Stimulated activated memory B cell treated with anti-CD40 and anti-IgM and Interleukin-4, amounts not matched to agents 10 μg/mL and 1 μg/mL and 100 μg/mL, for 72 hours (primary cell): Measurements from ENCODE around the gene VIPR2.

ENCODE experiments used
- ATAC-seq: fragments of 150-1000 bp; cut with Tn5 transposase; 2 replicates; pipeline ENCODE4 v1.10.0; 2021
- H3K27ac Mint-ChIP-seq: one replicate; pipeline ENCODE4 v1.8.0; 2022; ENCODE audit warnings: mild to moderate bottlenecking, mixed read lengths
- H3K27me3 Mint-ChIP-seq: one replicate; pipeline ENCODE4 v1.8.0; 2022; ENCODE audit warnings: mixed read lengths
- H3K36me3 Mint-ChIP-seq: one replicate; pipeline ENCODE4 v1.8.0; 2022; ENCODE audit warnings: mixed read lengths
- H3K4me1 Mint-ChIP-seq: one replicate; pipeline ENCODE4 v1.8.0; 2022; ENCODE audit warnings: mixed read lengths
- H3K4me3 Mint-ChIP-seq: one replicate; pipeline ENCODE4 v1.8.0; 2022; ENCODE audit warnings: mild to moderate bottlenecking, moderate library complexity, mixed read lengths
- H3K9me3 Mint-ChIP-seq: one replicate; pipeline ENCODE4 v1.8.0; 2022; ENCODE audit warnings: mixed read lengths

The VIPR2 gene

GRCh38 chr7:159027056-159027788 lies 117.4 kb downstream of the VIPR2 start:
- Mint-ChIP-seq H3K36me3 (no peaks in the 10 kb centered on the region), H3K9me3 (no peaks in the 10 kb centered on the region), H3K4me1 (peaks cover 8% of the 10 kb centered on the region), H3K27ac (no peak overlapping the region), H3K4me3 (no peak overlapping the region), H3K27me3 (peaks cover 60% of the 10 kb centered on the region)
- ATAC-seq, result no peak

GRCh38 chr7:159026271-159027055 lies 118.2 kb downstream of the VIPR2 start:
- H3K9me3 Mint-ChIP-seq, result no peaks in the 10 kb centered on the region
- no peak overlapping the region for H3K4me3 Mint-ChIP-seq
- H3K36me3 Mint-ChIP-seq, result no peaks in the 10 kb centered on the region
- ATAC-seq, result no peak
- peaks cover 53% of the 10 kb centered on the region for H3K27me3 Mint-ChIP-seq
- H3K27ac Mint-ChIP-seq, result no peak overlapping the region
- peaks cover 8% of the 10 kb centered on the region for H3K4me1 Mint-ChIP-seq

GRCh38 chr7:159025161-159025779 lies 119.4 kb downstream of the VIPR2 start:
- no peak for ATAC-seq
- H3K27ac Mint-ChIP-seq, result no peak overlapping the region
- H3K27me3 Mint-ChIP-seq, result peaks cover 41% of the 10 kb centered on the region
- no peaks in the 10 kb centered on the region for H3K36me3 Mint-ChIP-seq
- H3K4me3 Mint-ChIP-seq, result no peak overlapping the region
- peaks cover 2% of the 10 kb centered on the region for H3K9me3 Mint-ChIP-seq
- H3K4me1 Mint-ChIP-seq, result no peaks in the 10 kb centered on the region

GRCh38 chr7:159024280-159024951 lies 120.3 kb downstream of the VIPR2 start:
- Mint-ChIP-seq H3K36me3 (no peaks in the 10 kb centered on the region), H3K27ac (no peak overlapping the region), H3K4me1 (no peaks in the 10 kb centered on the region), H3K27me3 (peaks cover 32% of the 10 kb centered on the region), H3K4me3 (no peak overlapping the region), H3K9me3 (peaks cover 3% of the 10 kb centered on the region)
- no peak for ATAC-seq

- H3K36me3 Mint-ChIP-seq, result no peaks in the 10 kb centered on the region
- no peak overlapping the region for H3K27ac Mint-ChIP-seq
- H3K4me3 Mint-ChIP-seq, result no peak overlapping the region
- peaks cover 26% of the 10 kb centered on the region for H3K27me3 Mint-ChIP-seq
- ATAC-seq, result no peak
- H3K4me1 Mint-ChIP-seq, result no peaks in the 10 kb centered on the region
- H3K9me3 Mint-ChIP-seq, result peaks cover 4% of the 10 kb centered on the region
These were observed 120.9 kb downstream of the VIPR2 start for GRCh38 chr7:159023746-159024145.

DNA sequence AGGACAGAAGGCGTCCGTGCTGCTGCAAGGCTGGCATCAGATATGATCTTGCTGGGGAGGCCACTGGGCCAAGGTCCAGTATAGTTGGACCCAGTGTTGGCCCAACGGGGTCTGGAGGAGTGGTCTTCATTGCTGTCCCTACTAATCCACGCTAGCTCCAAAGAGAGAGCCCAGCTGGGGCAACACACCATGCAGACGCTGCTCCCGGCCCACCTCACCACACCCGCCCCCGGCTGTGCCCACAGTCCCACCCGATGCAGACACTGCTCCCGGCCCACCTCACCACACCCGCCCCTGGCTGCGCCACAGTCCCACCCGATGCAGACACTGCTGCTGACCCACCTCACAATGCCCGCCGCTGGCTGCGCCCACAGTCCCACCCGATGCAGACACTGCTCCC lies 121.5 kb downstream of the VIPR2 start:
- H3K27ac Mint-ChIP-seq, result no peak overlapping the region
- no peaks in the 10 kb centered on the region for H3K36me3 Mint-ChIP-seq
- peaks cover 20% of the 10 kb centered on the region for H3K27me3 Mint-ChIP-seq
- ATAC-seq, result no peak
- H3K4me1 Mint-ChIP-seq, result no peaks in the 10 kb centered on the region
- peaks cover 10% of the 10 kb centered on the region for H3K9me3 Mint-ChIP-seq
- no peak overlapping the region for H3K4me3 Mint-ChIP-seq

DNA sequence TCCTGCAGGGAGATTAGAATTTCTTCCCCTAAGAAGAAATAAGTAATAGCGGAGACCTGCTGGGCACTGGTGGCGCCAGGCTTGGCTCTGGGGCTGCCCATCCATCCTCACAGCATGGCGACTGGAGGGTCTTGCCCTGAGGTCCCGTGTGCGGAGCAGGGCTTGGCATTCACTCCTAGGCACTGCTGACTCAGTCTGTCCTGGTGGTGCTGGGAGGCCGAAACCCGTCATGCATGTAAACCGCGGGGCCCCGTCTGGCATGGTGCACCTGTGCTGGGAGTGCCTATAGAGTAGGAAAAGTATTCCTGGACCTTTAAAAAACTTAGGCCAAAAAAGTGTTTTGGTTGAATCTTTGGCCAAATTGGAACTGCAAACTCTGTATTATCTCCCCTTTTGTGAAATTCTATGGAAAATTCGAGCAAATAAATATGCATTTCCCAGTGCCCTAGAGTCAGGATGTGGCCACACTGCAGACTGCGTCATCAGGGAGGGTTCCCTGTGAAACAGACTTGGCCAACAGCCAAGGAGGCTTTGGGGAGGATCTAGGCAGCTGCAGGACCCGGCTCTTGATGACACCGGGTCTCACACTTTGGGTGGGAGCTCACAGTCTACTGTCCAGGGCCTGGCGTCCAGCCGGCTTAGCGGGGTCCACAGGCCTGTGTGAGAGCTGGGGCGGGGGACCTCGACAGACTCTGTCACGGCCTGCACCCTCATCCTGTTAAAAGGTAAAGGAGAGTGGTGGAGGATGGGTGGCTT lies 122.3 kb downstream of the VIPR2 start:
- no peaks in the 10 kb centered on the region for H3K4me1 Mint-ChIP-seq
- no peak overlapping the region for H3K27ac Mint-ChIP-seq
- ATAC-seq, result no peak
- H3K36me3 Mint-ChIP-seq, result no peaks in the 10 kb centered on the region
- no peak overlapping the region for H3K4me3 Mint-ChIP-seq
- H3K27me3 Mint-ChIP-seq, result peaks cover 15% of the 10 kb centered on the region
- H3K9me3 Mint-ChIP-seq, result peaks cover 10% of the 10 kb centered on the region

- H3K36me3 Mint-ChIP-seq, result no peaks in the 10 kb centered on the region
- no peaks in the 10 kb centered on the region for H3K4me1 Mint-ChIP-seq
- no peak overlapping the region for H3K4me3 Mint-ChIP-seq
- no peak for ATAC-seq
- peaks cover 1% of the 10 kb centered on the region for H3K27me3 Mint-ChIP-seq
- H3K27ac Mint-ChIP-seq, result no peak overlapping the region
- peaks cover 10% of the 10 kb centered on the region for H3K9me3 Mint-ChIP-seq
These were observed 123.7 kb downstream of the VIPR2 start for GRCh38 chr7:159020987-159021386.

- Mint-ChIP-seq H3K27ac (no peak overlapping the region), H3K4me1 (no peaks in the 10 kb centered on the region), H3K27me3 (peaks cover 4% of the 10 kb centered on the region), H3K9me3 (peaks cover 10% of the 10 kb centered on the region), H3K36me3 (no peaks in the 10 kb centered on the region), H3K4me3 (no peak overlapping the region)
- ATAC-seq, result no peak
These were observed 125.6 kb downstream of the VIPR2 start for GRCh38 chr7:159019111-159019510.

DNA sequence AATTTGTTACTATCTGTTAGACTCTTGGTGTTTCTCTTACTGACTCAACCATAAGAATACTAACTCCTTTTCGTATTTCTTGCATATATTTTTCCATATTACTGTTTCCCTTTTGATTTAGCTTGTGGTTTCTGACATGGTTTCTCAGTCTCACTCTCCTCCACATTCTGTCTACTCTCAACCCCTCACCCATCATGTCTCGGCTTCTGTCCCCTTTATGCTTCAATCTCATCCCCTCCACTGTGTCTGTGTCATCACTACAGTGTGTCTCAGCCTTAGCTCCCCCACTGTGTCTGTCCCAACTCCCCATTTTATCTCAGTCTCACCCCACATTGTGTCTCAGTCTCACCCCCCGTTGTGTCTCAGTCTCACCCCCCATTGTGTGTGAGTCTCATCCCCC lies 126.9 kb downstream of the VIPR2 start:
- Mint-ChIP-seq H3K4me3 (no peak overlapping the region), H3K27ac (no peak overlapping the region), H3K27me3 (peaks cover 18% of the 10 kb centered on the region), H3K4me1 (no peaks in the 10 kb centered on the region), H3K36me3 (no peaks in the 10 kb centered on the region), H3K9me3 (peaks cover 10% of the 10 kb centered on the region)
- no peak for ATAC-seq

GRCh38 chr7:159017210-159017609 lies 127.5 kb downstream of the VIPR2 start:
- ATAC-seq, result no peak
- Mint-ChIP-seq H3K9me3 (peaks cover 10% of the 10 kb centered on the region), H3K27ac (no peak overlapping the region), H3K4me3 (no peak overlapping the region), H3K4me1 (no peaks in the 10 kb centered on the region), H3K27me3 (peaks cover 20% of the 10 kb centered on the region), H3K36me3 (no peaks in the 10 kb centered on the region)

GRCh38 chr7:159016591-159016990 lies 128.1 kb downstream of the VIPR2 start:
- Mint-ChIP-seq H3K27me3 (peaks cover 20% of the 10 kb centered on the region), H3K36me3 (no peaks in the 10 kb centered on the region), H3K27ac (no peak overlapping the region), H3K9me3 (peaks cover 10% of the 10 kb centered on the region), H3K4me1 (no peaks in the 10 kb centered on the region), H3K4me3 (no peak overlapping the region)
- no peak for ATAC-seq

DNA sequence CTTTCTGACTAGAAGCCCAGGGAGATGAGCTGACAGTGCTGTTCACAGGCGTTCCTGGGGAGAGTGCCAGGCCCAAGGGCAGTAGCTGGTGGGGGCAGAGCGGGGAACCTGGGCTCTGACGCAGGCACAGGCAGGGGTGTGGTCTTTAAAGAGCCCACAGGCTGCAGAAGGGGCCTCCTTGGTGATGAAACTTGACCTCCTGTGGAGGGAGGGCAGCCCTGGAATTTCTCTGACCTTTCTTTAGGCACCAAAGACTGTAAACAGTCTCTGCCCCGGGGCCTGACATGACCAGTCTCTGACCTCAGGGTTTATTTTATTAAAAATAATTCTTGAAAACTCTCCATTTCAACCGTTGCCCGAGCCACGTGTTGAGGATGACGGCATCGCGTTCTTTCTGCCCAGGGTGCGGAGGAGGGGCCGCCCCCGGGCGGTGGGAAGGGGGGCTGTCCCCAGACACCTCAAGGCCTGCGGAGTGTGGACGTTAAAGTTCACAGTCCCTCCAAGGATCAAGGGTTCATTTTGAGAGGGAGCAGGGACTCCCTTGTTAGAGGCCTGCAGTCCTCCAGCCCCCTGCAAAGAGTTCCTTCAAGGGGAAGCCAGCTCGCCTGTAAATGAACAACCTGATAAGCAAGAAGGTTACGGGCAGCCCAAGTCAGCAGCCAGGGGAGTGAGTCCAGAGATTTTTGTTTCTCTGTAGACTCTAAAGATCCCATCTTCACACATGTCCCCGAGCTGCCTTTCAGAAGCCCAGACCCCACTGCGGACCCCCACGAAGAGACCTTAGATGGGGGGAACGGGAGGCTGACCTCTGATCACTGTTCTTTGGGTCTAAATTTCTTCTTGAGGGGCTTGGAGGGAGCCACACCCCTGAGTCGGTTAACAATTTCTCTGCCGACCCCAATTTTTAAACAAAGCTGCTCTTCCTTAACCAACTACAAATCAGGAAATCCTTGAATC lies 128.9 kb downstream of the VIPR2 start:
- ATAC-seq, result no peak
- Mint-ChIP-seq H3K27ac (no peak overlapping the region), H3K9me3 (peaks cover 10% of the 10 kb centered on the region), H3K27me3 (peaks cover 23% of the 10 kb centered on the region), H3K4me3 (no peak overlapping the region), H3K36me3 (no peaks in the 10 kb centered on the region), H3K4me1 (no peaks in the 10 kb centered on the region)

GRCh38 chr7:159015081-159015453 lies 129.6 kb downstream of the VIPR2 start:
- Mint-ChIP-seq H3K4me3 (no peak overlapping the region), H3K9me3 (peaks cover 7% of the 10 kb centered on the region), H3K27me3 (peaks cover 30% of the 10 kb centered on the region), H3K4me1 (no peaks in the 10 kb centered on the region), H3K36me3 (no peaks in the 10 kb centered on the region), H3K27ac (no peak overlapping the region)
- ATAC-seq, result no peak
